GM10266 (cell line): ENCODE measurements around the gene SLC9B2.

Experiments
- DNase-seq: peaks from one replicate; pipeline ENCODE4 v3.0.0; 2012; ENCODE audit errors: extremely low spot score
- TF ChIP-seq, protein P1 (sequence below): IDR thresholded peaks from 2 replicates; pipeline ENCODE4 v1.5.1; 2012; ENCODE audit warnings: mild to moderate bottlenecking, low read depth; ENCODE audit not compliant: control insufficient read depth, insufficient read depth; ENCODE audit errors: missing control alignments

Gene SLC9B2

DNA sequence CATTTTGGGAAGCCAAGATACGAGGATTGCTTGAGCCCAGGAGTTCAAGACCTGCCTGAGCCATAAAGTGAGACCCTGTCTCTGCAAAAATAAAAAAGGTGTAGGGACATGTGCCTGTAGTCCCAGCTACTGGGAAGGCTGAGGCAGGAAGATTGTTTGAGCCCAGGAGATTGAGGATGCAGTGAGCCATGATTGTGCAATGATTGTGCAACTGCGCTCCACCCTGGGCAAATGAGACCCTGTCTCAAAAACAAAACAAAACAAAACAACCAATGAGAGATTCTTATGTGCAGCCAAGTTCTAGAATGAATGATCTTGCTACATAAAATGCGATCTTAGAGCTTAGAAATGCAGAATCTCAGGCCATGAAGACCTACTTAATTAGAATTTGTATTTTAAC lies 22.5 kb downstream of the SLC9B2 start:
- TF ChIP-seq, protein P1, sequence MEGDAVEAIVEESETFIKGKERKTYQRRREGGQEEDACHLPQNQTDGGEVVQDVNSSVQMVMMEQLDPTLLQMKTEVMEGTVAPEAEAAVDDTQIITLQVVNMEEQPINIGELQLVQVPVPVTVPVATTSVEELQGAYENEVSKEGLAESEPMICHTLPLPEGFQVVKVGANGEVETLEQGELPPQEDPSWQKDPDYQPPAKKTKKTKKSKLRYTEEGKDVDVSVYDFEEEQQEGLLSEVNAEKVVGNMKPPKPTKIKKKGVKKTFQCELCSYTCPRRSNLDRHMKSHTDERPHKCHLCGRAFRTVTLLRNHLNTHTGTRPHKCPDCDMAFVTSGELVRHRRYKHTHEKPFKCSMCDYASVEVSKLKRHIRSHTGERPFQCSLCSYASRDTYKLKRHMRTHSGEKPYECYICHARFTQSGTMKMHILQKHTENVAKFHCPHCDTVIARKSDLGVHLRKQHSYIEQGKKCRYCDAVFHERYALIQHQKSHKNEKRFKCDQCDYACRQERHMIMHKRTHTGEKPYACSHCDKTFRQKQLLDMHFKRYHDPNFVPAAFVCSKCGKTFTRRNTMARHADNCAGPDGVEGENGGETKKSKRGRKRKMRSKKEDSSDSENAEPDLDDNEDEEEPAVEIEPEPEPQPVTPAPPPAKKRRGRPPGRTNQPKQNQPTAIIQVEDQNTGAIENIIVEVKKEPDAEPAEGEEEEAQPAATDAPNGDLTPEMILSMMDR, result no peak
- DNase-seq, result no peak

DNA sequence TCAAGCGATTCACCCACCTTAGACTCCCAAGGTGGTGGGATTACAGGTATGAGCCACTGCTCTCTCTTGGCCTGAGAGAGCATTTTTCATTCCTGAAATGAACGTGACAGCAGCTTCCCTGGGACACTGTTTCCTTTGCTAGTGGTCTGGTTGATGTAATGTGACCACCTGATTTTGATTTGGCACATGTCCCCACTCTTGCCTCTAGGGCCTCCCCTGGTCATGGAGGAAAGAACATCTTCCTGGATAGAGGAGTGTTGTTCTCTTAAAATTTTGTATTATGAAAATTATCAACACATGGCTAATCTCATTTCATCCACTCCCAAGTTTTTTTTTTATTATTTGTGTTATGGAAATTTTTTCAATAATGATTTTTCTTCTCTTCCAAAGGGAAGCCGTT lies 23.8 kb downstream of the SLC9B2 start:
- DNase-seq, result no peak
- TF ChIP-seq, protein P1, result no peak

GRCh38 chr4:103052145-103052544 lies 24.4 kb downstream of the SLC9B2 start:
- DNase-seq, result no peak
- TF ChIP-seq, protein P1, result no peak

- TF ChIP-seq, protein P1, result no peak
- no peak for DNase-seq
Observed at GRCh38 chr4:103050736-103051436, 25.7 kb downstream of the SLC9B2 start.

DNA sequence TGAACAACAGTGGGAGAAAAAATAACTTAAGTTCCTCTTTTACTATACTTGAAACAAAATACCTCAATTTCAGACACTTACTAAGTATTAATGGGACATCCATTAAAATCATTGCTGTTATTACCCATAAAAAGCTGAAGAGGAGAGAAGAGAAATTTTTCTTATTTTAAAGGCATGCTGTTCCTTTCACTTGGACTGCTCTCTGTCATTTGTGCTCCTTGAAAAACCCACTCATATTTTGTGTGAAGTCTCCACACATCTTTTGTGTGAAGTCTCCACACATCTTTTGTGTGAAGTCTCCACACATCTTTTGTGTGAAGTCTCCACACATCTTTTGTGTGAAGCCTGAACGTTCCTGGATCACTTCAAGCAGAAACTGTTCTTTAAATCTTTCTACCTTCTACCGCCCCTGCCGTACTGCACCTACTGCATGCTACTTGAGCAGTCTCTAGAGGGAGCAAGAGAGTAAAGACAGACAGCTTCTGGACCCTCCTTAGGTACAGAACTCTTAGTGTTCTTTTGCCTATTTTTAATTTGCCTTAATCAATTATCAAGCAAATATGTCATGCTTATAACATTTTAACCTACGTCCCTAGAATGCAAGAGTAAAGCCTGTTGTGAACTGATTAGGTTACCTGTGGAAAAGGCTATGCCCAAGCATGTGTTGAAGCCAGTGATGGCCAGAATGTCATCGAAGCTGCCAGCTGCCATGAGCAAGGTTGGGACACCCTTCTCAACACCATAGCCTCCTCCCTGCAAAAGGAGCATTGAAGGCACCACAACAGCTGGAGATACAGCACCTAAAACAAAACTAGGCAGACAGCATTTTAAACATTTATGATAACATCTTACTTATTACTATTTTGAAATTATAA lies 29.9 kb downstream of the SLC9B2 start:
- TF ChIP-seq, protein P1, result peak; percentile 85
- peak; percentile 45 for DNase-seq

DNA sequence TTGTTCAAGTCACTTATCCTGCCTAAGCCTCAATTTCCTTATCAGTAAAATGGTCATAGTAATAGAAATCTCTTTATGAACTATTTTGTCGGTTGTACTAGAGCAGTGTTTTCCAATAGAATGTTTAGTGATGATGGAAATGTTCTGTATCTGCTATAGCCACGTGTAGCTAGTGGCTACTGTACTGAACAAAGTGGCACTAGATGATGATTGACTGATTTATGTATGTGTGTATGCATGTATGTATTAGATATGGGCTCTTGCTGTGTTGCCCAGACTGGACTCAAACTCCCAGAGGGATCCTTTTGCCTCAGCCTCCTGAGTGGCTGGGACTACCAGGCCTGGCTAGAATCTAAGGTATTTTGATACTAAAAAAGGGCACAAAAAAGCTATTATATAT lies 32.4 kb downstream of the SLC9B2 start:
- no peak for DNase-seq

More for the DNA sequence above, 32.4 kb downstream of the SLC9B2 start:
- TF ChIP-seq, protein P1, result no peak
